Trophoblast cell (in vitro differentiated cells and primary cell): ENCODE results near the gene HAPSTR1.
"Not testable (repeated sequence)": the region's sequence is repeated elsewhere in the genome, so short reads cannot be mapped to it uniquely, and the experiment has no call there.

Experiments used
- DNase-seq, 2 donors: peaks; one replicate each; pipeline ENCODE4 v3.0.0-alpha.2; 2016
- H2AFZ ChIP-seq: 2 replicates; pipeline ENCODE4 v1.6.1; 2013; ENCODE audit warnings: low read length, moderate library complexity, mild to moderate bottlenecking; ENCODE audit not compliant: insufficient read depth, poor library complexity
- H2AK5ac ChIP-seq: 2 replicates; pipeline ENCODE4 v1.6.1; 2013; ENCODE audit warnings: mild to moderate bottlenecking, low read length
- H2BK120ac ChIP-seq: 2 replicates; pipeline ENCODE4 v1.6.1; 2013; ENCODE audit warnings: low read length, mild to moderate bottlenecking, moderate library complexity; ENCODE audit not compliant: insufficient read depth, poor library complexity
- H2BK12ac ChIP-seq: 2 replicates; pipeline ENCODE4 v1.6.1; 2013; ENCODE audit warnings: mild to moderate bottlenecking, low read length, moderate library complexity
- H2BK5ac ChIP-seq: 2 replicates; pipeline ENCODE4 v1.6.1; 2013; ENCODE audit warnings: low read length, low read depth, moderate library complexity, mild to moderate bottlenecking; ENCODE audit not compliant: poor library complexity
- H3K14ac ChIP-seq: 2 replicates; pipeline ENCODE4 v1.6.1; 2013; ENCODE audit warnings: mild to moderate bottlenecking, low read length
- H3K18ac ChIP-seq: 2 replicates; pipeline ENCODE4 v1.6.1; 2013; ENCODE audit warnings: mild to moderate bottlenecking, low read length
- H3K23ac ChIP-seq: 2 replicates; pipeline ENCODE4 v1.6.1; 2013; ENCODE audit warnings: low read length
- H3K27ac ChIP-seq: 2 replicates; pipeline ENCODE4 v1.5.1; 2013; ENCODE audit warnings: low read depth, mild to moderate bottlenecking, inconsistent platforms, low read length, moderate library complexity
- H3K27me3 ChIP-seq: 2 replicates; pipeline ENCODE4 v1.6.1; 2013; ENCODE audit warnings: inconsistent platforms, mild to moderate bottlenecking, low read length, moderate library complexity; ENCODE audit not compliant: insufficient read depth
- H3K36me3 ChIP-seq, 2 experiments: 1 replicate in 1 of 2; 2 replicates in 1 of 2; pipeline ENCODE4 v1.6.1; 2013; ENCODE audit warnings: low read length in 2 of 2, mild to moderate bottlenecking in 2 of 2, moderate library complexity in 1 of 2; ENCODE audit not compliant: insufficient read depth in 2 of 2, control insufficient read depth in 1 of 2
- H3K4ac ChIP-seq: 2 replicates; pipeline ENCODE4 v1.6.1; 2013; ENCODE audit warnings: low read depth, mild to moderate bottlenecking, low read length, moderate library complexity
- H3K4me1 ChIP-seq, 2 experiments: 1 replicate in 1 of 2; 2 replicates in 1 of 2; pipeline ENCODE4 v1.6.1; 2013; ENCODE audit warnings: low read length in 2 of 2, mild to moderate bottlenecking in 2 of 2, moderate library complexity in 1 of 2; ENCODE audit not compliant: insufficient read depth in 2 of 2, control insufficient read depth in 1 of 2
- H3K4me2 ChIP-seq: 2 replicates; pipeline ENCODE4 v1.6.1; 2013; ENCODE audit warnings: inconsistent platforms, mild to moderate bottlenecking, low read length, moderate library complexity
- H3K4me3 ChIP-seq: 2 replicates; pipeline ENCODE4 v1.5.1; 2013; ENCODE audit warnings: mild to moderate bottlenecking, low read depth, low read length, inconsistent platforms
- H3K79me1 ChIP-seq: one replicate; pipeline ENCODE4 v1.6.1; 2013; ENCODE audit warnings: low read length
- H3K79me2 ChIP-seq: 2 replicates; pipeline ENCODE4 v1.6.1; 2013; ENCODE audit warnings: low read length, mild to moderate bottlenecking; ENCODE audit not compliant: control insufficient read depth, insufficient read depth, poor library complexity
- H3K9ac ChIP-seq: 2 replicates; pipeline ENCODE4 v1.6.1; 2013; ENCODE audit warnings: mild to moderate bottlenecking, low read length
- H3K9me3 ChIP-seq: 2 replicates; pipeline ENCODE4 v1.6.1; 2013; ENCODE audit warnings: low read depth, mild to moderate bottlenecking, control low read depth, inconsistent platforms, low read length; ENCODE audit not compliant: insufficient read depth
- H4K12ac ChIP-seq: 2 replicates; pipeline ENCODE4 v1.6.1; 2013; ENCODE audit warnings: low read depth, mild to moderate bottlenecking, low read length, moderate library complexity
- H4K8ac ChIP-seq: 2 replicates; pipeline ENCODE4 v1.6.1; 2013; ENCODE audit warnings: low read depth, mild to moderate bottlenecking, low read length, moderate library complexity
- H4K91ac ChIP-seq: one replicate; pipeline ENCODE4 v1.6.1; 2013; ENCODE audit warnings: low read depth, mild to moderate bottlenecking, low read length, moderate library complexity
- WGBS: extraction: QIAGEN DNeasy Blood & Tissue Kit; methylation state at CpG from one replicate; pipeline ENCODE4 v1.1.7; 2013; ENCODE audit warnings: missing lambda C conversion rate; ENCODE audit not compliant: insufficient read length, insufficient coverage; ENCODE audit errors: extremely low coverage; 5-methylcytosine and 5-hydroxymethylcytosine counted together

HAPSTR1 gene

GRCh38 chr16:9077091-9077809, 14.2 kb upstream of the HAPSTR1 start:
- no peak overlapping the region for H3K4me3 ChIP-seq
- no peaks in the 10 kb centered on the region for H3K36me3 ChIP-seq
- peak; percentile 85 to 92 for DNase-seq
- H3K14ac ChIP-seq: no peak overlapping the region
- no peak overlapping the region for H3K4ac ChIP-seq
- no peaks in the 10 kb centered on the region for H3K27me3 ChIP-seq
- H2AK5ac ChIP-seq: no peak overlapping the region
- H2BK120ac ChIP-seq: peak overlapping the region; percentile 81
- no CpG with 5 or more reads among the region's 11 CpGs for WGBS
- peaks cover 2% of the 10 kb centered on the region for H3K79me2 ChIP-seq
- H3K9ac ChIP-seq: no peak overlapping the region
- H3K4me2 ChIP-seq: no peak overlapping the region
- H3K9me3 ChIP-seq: no peaks in the 10 kb centered on the region
- H3K4me1 ChIP-seq: peaks cover 12 to 18% of the 10 kb centered on the region in 2 experiments
- peaks cover 12% of the 10 kb centered on the region for H3K79me1 ChIP-seq
- H3K23ac ChIP-seq: no peak overlapping the region
- H3K27ac ChIP-seq: peak overlapping the region; percentile 36
- peak overlapping the region; percentile 11 for H3K18ac ChIP-seq
- H4K8ac ChIP-seq: no peak overlapping the region
- peak overlapping the region; percentile 1 for H2BK5ac ChIP-seq
- H2BK12ac ChIP-seq: peak overlapping the region; percentile 37
- no peak overlapping the region for H2AFZ ChIP-seq
- peak overlapping the region; percentile 45 for H4K91ac ChIP-seq
- H4K12ac ChIP-seq: no peak overlapping the region

- Histone ChIP-seq H3K79me1 (peaks cover 10% of the 10 kb centered on the region), H3K4me1 (peaks cover 12 to 15% of the 10 kb centered on the region in 2 experiments)
- not testable (repeated sequence) for H3K9ac ChIP-seq, H3K4me2 ChIP-seq, H3K79me2 ChIP-seq, H3K27me3 ChIP-seq, H2BK12ac ChIP-seq, H2BK5ac ChIP-seq, H4K91ac ChIP-seq, H3K27ac ChIP-seq, H2BK120ac ChIP-seq, H3K9me3 ChIP-seq, H3K14ac ChIP-seq, H2AFZ ChIP-seq, H3K36me3 ChIP-seq, H2AK5ac ChIP-seq, H3K18ac ChIP-seq, H3K4me3 ChIP-seq, H4K8ac ChIP-seq, H3K23ac ChIP-seq, H4K12ac ChIP-seq, H3K4ac ChIP-seq
- WGBS: no CpG with 5 or more reads among the region's 8 CpGs
- DNase-seq: peak; percentile 72 to 93
These were observed 12.7 kb upstream of the HAPSTR1 start for GRCh38 chr16:9078467-9079429.

- Histone ChIP-seq H2BK12ac (no peak overlapping the region), H3K27ac (no peak overlapping the region), H3K79me1 (peaks cover 10% of the 10 kb centered on the region), H2AK5ac (no peak overlapping the region), H3K18ac (no peak overlapping the region), H2AFZ (no peak overlapping the region), H4K91ac (no peak overlapping the region), H3K9ac (no peak overlapping the region), H4K8ac (no peak overlapping the region), H3K27me3 (no peaks in the 10 kb centered on the region), H3K4me3 (no peak overlapping the region), H3K4ac (no peak overlapping the region), H3K4me2 (no peak overlapping the region), H3K79me2 (peaks cover 2% of the 10 kb centered on the region), H4K12ac (no peak overlapping the region), H2BK120ac (no peak overlapping the region), H3K14ac (no peak overlapping the region), H2BK5ac (no peak overlapping the region), H3K9me3 (no peaks in the 10 kb centered on the region), H3K36me3 (no peaks in the 10 kb centered on the region), H3K4me1 (peaks cover 12 to 15% of the 10 kb centered on the region in 2 experiments), H3K23ac (no peak overlapping the region)
- DNase-seq: no peak
- WGBS: no CpG with 5 or more reads among the region's 4 CpGs
These were observed 12.0 kb upstream of the HAPSTR1 start for GRCh38 chr16:9079430-9079812.

GRCh38 chr16:9081158-9081557, 10.3 kb upstream of the HAPSTR1 start:
- no peak overlapping the region for H2AFZ ChIP-seq
- no peak overlapping the region for H4K91ac ChIP-seq
- H3K27ac ChIP-seq: no peak overlapping the region
- no peak overlapping the region for H3K23ac ChIP-seq
- peaks cover 8 to 11% of the 10 kb centered on the region in 2 experiments for H3K4me1 ChIP-seq
- no peak overlapping the region for H4K12ac ChIP-seq
- no peak overlapping the region for H2BK120ac ChIP-seq
- no peak overlapping the region for H3K4ac ChIP-seq
- H3K4me3 ChIP-seq: no peak overlapping the region
- H3K9ac ChIP-seq: no peak overlapping the region
- no peak overlapping the region for H4K8ac ChIP-seq
- peak overlapping the region; percentile 52 for H2AK5ac ChIP-seq
- peaks cover 5% of the 10 kb centered on the region for H3K79me1 ChIP-seq
- no peak overlapping the region for H3K14ac ChIP-seq
- H3K79me2 ChIP-seq: no peaks in the 10 kb centered on the region
- H3K18ac ChIP-seq: no peak overlapping the region
- no CpG with 5 or more reads among the region's 1 CpG for WGBS
- H3K9me3 ChIP-seq: no peaks in the 10 kb centered on the region
- H3K36me3 ChIP-seq: no peaks in the 10 kb centered on the region
- H2BK5ac ChIP-seq: no peak overlapping the region
- H2BK12ac ChIP-seq: no peak overlapping the region
- no peak for DNase-seq
- H3K27me3 ChIP-seq: no peaks in the 10 kb centered on the region
- H3K4me2 ChIP-seq: no peak overlapping the region
